SJSA1 (cell line): ENCODE results near the gene SLC16A10. TPM values are rescaled to one million over a fixed set of nuclear protein-coding genes. Genes with fewer than 3 reads are reported as not detected.
"Not testable (repeated sequence)": the region's sequence is repeated elsewhere in the genome, so short reads cannot be mapped to it uniquely, and the experiment has no call there.

Experiments
- DNase-seq, 2 experiments: peaks; one replicate each; pipeline ENCODE4 v3.0.0-alpha.2; 2015 to 2020; ENCODE audit warnings: low spot score in 2 of 2, low read depth in 1 of 2
- H3K27ac ChIP-seq: fragments of 250-450 bp; sonication (Bioruptor Pico); 2 replicates; pipeline ENCODE4 v1.5.1; 2020; ENCODE audit warnings: mild to moderate bottlenecking, moderate library complexity
- H3K27me3 ChIP-seq: fragments of 250-450 bp; sonication (Bioruptor Pico); replicated peaks from 2 replicates; pipeline ENCODE4 v1.5.1; 2020; ENCODE audit warnings: mild to moderate bottlenecking, moderate library complexity
- H3K36me3 ChIP-seq: fragments of 250-450 bp; sonication (Bioruptor Pico); 2 replicates; pipeline ENCODE4 v1.5.1; 2020; ENCODE audit warnings: mild to moderate bottlenecking
- H3K4me1 ChIP-seq: fragments of 250-450 bp; sonication (Bioruptor Pico); replicated peaks from 2 replicates; pipeline ENCODE4 v1.6.1; 2021; ENCODE audit warnings: mild to moderate bottlenecking
- H3K4me3 ChIP-seq: fragments of 250-450 bp; sonication (Bioruptor Pico); 2 replicates; pipeline ENCODE4 v1.5.1; 2020; ENCODE audit warnings: mild to moderate bottlenecking
- H3K9me3 ChIP-seq: fragments of 250-450 bp; sonication (Bioruptor Pico); replicated peaks from 2 replicates; pipeline ENCODE4 v1.5.1; 2020; ENCODE audit warnings: mild to moderate bottlenecking
- total RNA-seq: library from RNA; depleted of rRNA; stranded (reverse); fragments of >200 nt; shearing (Covaris generic); gene quantifications from 2 replicates; pipeline ENCODE4 v1.2.3, GENCODE V29; 2014

Gene SLC16A10
- total RNA-seq, 1 experiment from 2014 or later, result not detected

DNA sequence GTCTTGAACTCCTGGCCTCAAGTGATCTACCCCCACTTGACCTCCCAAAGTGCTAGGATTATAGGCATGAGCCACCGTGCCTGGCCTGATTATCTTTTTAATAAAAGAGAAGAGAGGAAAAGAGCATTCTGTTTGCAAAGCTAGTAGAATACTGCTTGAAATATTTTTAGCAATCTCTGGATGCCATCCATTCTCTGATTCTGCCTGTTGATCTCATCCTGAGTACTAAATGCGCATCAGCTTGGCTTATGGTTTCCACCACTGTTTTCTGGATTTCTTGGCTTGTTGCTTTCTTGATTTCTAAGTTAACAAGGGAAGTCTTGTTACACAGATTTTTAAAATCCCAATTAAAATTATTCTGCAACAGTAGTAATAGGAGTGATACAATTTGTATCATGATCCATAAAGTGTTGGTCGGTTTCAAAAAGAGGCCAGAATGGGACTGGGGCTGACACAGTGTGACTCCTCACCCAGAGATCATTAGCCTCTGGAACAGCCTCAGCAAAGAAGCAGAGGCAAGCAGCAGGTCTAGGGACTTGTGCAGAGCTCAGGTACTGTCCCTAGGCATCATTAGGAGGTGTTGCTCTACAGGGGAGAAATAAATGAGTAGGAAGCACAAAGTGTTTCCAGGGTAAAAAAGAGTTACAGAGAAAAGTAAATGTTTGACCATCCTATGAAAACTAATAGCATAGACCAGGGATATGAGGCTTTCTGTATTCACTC lies 17.8 kb upstream of the SLC16A10 start:
- 0 out of 2 replicates have a peak, but pooled peaks cover 4% of the 10 kb centered on the region for H3K4me1 ChIP-seq
- H3K27ac ChIP-seq, result no peak overlapping the region
- H3K4me3 ChIP-seq, result no peak overlapping the region
- H3K36me3 ChIP-seq, result no peaks in the 10 kb centered on the region
- H3K27me3 ChIP-seq, result 0 out of 2 replicates have a peak, but pooled peaks cover 10% of the 10 kb centered on the region
- DNase-seq, result no peak
- H3K9me3 ChIP-seq, result no peaks in the 10 kb centered on the region; the same call in 1 of the 2 replicates

- Histone ChIP-seq H3K4me1 (0 out of 2 replicates have a peak, but pooled peaks cover 4% of the 10 kb centered on the region), H3K27ac (no peak overlapping the region), H3K9me3 (no peaks in the 10 kb centered on the region; the same call in 1 of the 2 replicates), H3K36me3 (no peaks in the 10 kb centered on the region), H3K27me3 (0 out of 2 replicates have a peak, but pooled peaks cover 10% of the 10 kb centered on the region), H3K4me3 (no peak overlapping the region)
- no peak for DNase-seq
These were observed 16.9 kb upstream of the SLC16A10 start for GRCh38 chr6:111070105-111071005.

DNA sequence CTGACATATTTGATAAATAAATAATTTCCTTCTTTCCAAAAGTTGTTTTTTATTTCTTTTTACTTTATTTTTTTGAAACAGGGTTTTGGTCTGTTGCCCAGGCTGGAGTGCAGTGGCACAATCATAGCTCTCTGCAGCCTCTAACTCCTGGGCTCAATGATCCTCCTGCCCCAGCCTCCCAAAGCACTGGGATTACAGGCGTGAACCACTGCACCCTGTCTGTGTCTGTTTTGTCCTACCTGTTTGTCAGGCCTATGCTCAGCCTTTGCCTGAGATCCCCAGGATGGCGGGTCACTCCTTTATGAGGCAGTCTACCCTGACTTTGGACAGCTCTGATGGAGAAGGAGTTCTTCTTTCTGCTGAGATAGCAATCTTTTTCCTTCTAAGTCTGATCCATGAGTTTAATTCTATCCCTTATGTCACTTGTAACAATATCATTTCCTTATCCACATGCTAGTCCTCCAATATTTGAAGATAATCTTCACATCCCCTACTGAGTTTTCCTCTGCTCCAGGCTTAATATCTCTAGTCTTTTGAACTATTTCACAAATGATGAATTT lies 14.4 kb upstream of the SLC16A10 start:
- H3K4me1 ChIP-seq, result 0 out of 2 replicates have a peak, but pooled peaks cover 4% of the 10 kb centered on the region
- H3K27ac ChIP-seq, result no peak overlapping the region
- H3K27me3 ChIP-seq, result 0 out of 2 replicates have a peak, but pooled peaks cover 10% of the 10 kb centered on the region
- no peak for DNase-seq
- H3K36me3 ChIP-seq, result no peaks in the 10 kb centered on the region
- H3K9me3 ChIP-seq, result no peaks in the 10 kb centered on the region; the same call in 1 of the 2 replicates
- no peak overlapping the region for H3K4me3 ChIP-seq

DNA sequence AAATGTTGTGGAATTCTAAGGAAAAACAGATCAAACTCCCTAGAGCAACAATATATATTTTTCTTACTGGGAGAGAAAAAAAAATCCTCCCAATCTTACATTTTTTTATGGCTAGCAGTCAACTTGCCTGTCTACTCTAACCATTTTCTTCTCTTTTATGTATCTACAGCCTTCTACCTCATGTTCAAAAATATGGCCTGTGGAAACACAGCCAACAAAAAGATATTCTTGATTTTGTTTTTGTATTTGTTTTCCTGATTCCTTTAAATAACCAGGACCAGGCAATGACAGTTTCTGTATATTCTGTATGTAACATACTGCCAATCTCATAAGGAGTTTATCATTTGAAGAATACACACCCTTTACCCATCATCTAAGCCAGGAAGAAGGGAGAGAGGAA lies 13.0 kb upstream of the SLC16A10 start:
- no peak for DNase-seq
- Histone ChIP-seq H3K4me3 (no peak overlapping the region), H3K36me3 (no peaks in the 10 kb centered on the region), H3K27me3 (0 out of 2 replicates have a peak, but pooled peaks cover 10% of the 10 kb centered on the region), H3K4me1 (0 out of 2 replicates have a peak, but pooled peaks cover 4% of the 10 kb centered on the region), H3K9me3 (no peaks in the 10 kb centered on the region; the same call in 1 of the 2 replicates), H3K27ac (no peak overlapping the region)

DNA sequence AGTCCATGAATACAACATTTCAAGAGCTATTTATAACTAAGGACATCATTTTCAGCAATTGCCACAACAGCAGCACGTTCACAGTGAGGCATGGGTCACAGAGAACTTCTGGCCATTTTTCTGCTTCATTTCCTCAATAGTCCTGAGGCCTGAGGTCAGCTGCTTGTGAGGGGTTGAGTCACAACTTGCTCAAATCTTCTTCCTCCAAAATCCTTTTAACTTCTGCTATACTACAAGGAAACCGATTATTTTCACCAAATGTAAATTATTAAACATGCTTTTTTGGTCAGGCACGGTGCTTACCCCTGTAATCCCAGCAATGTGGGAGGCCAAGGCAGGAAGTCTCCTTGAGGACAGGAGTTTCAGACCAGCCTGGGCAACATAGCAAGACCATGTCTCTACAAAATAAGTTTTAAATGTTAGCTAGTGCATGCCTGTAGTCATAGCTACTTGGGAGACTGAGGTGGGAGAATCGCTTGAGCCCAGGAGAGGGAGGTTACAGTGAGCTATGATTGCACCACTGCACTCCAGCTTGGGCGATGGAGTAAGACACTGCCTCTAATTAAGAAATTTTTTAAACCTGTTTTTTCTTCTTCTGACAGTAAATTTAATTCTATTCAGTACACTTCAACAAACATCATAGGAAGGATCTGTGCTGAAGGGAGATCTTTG lies 11.1 kb upstream of the SLC16A10 start:
- Histone ChIP-seq H3K4me3 (no peak overlapping the region), H3K27ac (no peak overlapping the region), H3K36me3 (no peaks in the 10 kb centered on the region), H3K4me1 (peaks cover 4% of the 10 kb centered on the region; the same call in 1 of the 2 replicates), H3K27me3 (no peaks in the 10 kb centered on the region; the same call in 1 of the 2 replicates), H3K9me3 (0 out of 2 replicates have a peak, but pooled peaks cover 3% of the 10 kb centered on the region)
- DNase-seq, result no peak

DNA sequence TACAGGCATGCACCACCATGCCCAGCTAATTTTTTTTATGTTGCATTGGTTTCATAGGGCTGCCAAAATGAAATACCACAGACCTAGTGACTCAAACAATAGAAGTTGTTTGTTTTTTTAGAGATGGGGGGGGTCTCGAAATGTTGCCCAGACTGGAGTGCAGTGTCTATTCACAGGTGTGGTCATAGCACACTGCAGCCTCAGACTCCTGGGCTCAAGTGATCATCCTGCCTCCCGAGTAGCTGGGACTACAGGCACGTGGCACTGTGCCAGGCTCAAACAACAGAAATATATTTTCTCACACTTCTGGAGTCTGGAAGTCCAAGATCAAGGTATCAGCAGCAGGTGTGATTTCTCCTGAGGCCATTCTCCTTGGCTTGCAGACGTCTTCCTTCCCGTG lies 6.6 kb upstream of the SLC16A10 start:
- Histone ChIP-seq H3K27ac (no peak overlapping the region), H3K9me3 (0 out of 2 replicates have a peak, but pooled peaks cover 3% of the 10 kb centered on the region), H3K4me1 (no peaks in the 10 kb centered on the region; the same call in 1 of the 2 replicates), H3K36me3 (no peaks in the 10 kb centered on the region), H3K4me3 (no peak overlapping the region), H3K27me3 (peaks cover 3% of the 10 kb centered on the region)
- DNase-seq, result no peak

- peak in 1 of 2 experiments; percentile 17 for DNase-seq
These were observed 618 bp upstream of the SLC16A10 start for GRCh38 chr6:111086685-111087084.

GRCh38 chr6:111087871-111088667 lies 766 bp downstream of the SLC16A10 start:
- Histone ChIP-seq H3K36me3 (no peaks in the 10 kb centered on the region), H3K4me1 (peaks cover 14% of the 10 kb centered on the region), H3K9me3 (no peaks in the 10 kb centered on the region), H3K27ac (no peak overlapping the region), H3K4me3 (peak overlapping the region; percentile 45), H3K27me3 (peaks cover 47% of the 10 kb centered on the region)
- peak in 1 of 2 experiments; percentile 14 for DNase-seq

More at GRCh38 chr6:111086685-111087084, 618 bp upstream of the SLC16A10 start:
- H3K36me3 ChIP-seq, result no peaks in the 10 kb centered on the region
- H3K9me3 ChIP-seq, result no peaks in the 10 kb centered on the region
- H3K27me3 ChIP-seq, result peaks cover 47% of the 10 kb centered on the region
- no peak overlapping the region for H3K27ac ChIP-seq
- H3K4me3 ChIP-seq, result peak overlapping the region; percentile 45
- peaks cover 14% of the 10 kb centered on the region for H3K4me1 ChIP-seq

DNA sequence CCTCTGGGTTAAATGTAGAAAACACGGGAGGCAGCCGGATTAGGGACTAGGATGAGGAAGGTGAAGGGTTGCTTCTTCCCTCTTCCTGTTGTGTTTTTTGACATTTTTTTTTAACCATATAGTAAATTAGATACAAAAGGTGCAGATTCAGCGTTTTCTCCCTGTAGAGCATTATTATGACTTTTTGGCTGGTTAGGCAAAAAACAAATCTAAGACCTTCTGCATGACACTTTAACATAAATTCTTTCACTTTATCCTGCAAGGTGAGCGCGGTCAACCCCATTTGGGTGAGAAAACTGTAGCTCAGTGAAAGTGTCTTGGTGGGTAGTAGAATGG lies 1.3 kb downstream of the SLC16A10 start:
- peaks cover 47% of the 10 kb centered on the region for H3K27me3 ChIP-seq

GRCh38 chr6:111090766-111091165 lies 3.5 kb downstream of the SLC16A10 start:
- H3K36me3 ChIP-seq, result no peaks in the 10 kb centered on the region
- no peak for DNase-seq
- H3K4me3 ChIP-seq, result no peak overlapping the region
- H3K27ac ChIP-seq, result no peak overlapping the region
- H3K4me1 ChIP-seq, result peaks cover 14% of the 10 kb centered on the region
- H3K27me3 ChIP-seq, result peaks cover 43% of the 10 kb centered on the region
- H3K9me3 ChIP-seq, result no peaks in the 10 kb centered on the region

More for the DNA sequence above, 1.3 kb downstream of the SLC16A10 start:
- peaks cover 14% of the 10 kb centered on the region for H3K4me1 ChIP-seq
- no peaks in the 10 kb centered on the region for H3K9me3 ChIP-seq
- no peak for DNase-seq
- H3K4me3 ChIP-seq, result no peak overlapping the region
- no peaks in the 10 kb centered on the region for H3K36me3 ChIP-seq
- H3K27ac ChIP-seq, result no peak overlapping the region

- Histone ChIP-seq H3K4me3 (no peak overlapping the region), H3K36me3 (no peaks in the 10 kb centered on the region), H3K27ac (no peak overlapping the region), H3K27me3 (peaks cover 31% of the 10 kb centered on the region), H3K4me1 (peaks cover 14% of the 10 kb centered on the region), H3K9me3 (no peaks in the 10 kb centered on the region)
- DNase-seq, result no peak
These were observed 4.7 kb downstream of the SLC16A10 start for GRCh38 chr6:111091987-111092386.

- H3K36me3 ChIP-seq, H3K9me3 ChIP-seq, H3K27ac ChIP-seq, H3K4me1 ChIP-seq, DNase-seq, H3K4me3 ChIP-seq: not testable (repeated sequence)
- peaks cover 15% of the 10 kb centered on the region for H3K27me3 ChIP-seq
These were observed 8.2 kb downstream of the SLC16A10 start for GRCh38 chr6:111095488-111095887.
